NCI-H1417 treated with DMSO at 0.1 percent for 48 hours (cell line): ENCODE measurements around the gene KCND3.
"Not testable (repeated sequence)": the region's sequence is repeated elsewhere in the genome, so short reads cannot be mapped to it uniquely, and the experiment has no call there.

Experiments
- DNase-seq: peaks from one replicate; lab custom pipeline; 2025; lab: John Stamatoyannopoulos, UW

Gene KCND3

GRCh38 chr1:111775966-111776365 lies 213.5 kb downstream of the KCND3 start:
- DNase-seq = no peak

- DNase-seq = no peak
Measured at GRCh38 chr1:111770916-111771315, 218.6 kb downstream of the KCND3 start.

- DNase-seq = no peak
Measured at GRCh38 chr1:111769517-111770146, 219.8 kb downstream of the KCND3 start.

- DNase-seq = no peak
Measured at GRCh38 chr1:111768625-111769024, 220.8 kb downstream of the KCND3 start.

- DNase-seq = no peak
Measured at GRCh38 chr1:111768023-111768422, 221.4 kb downstream of the KCND3 start.

GRCh38 chr1:111762332-111762731 lies 227.1 kb downstream of the KCND3 start:
- no peak for DNase-seq

- DNase-seq = no peak
Measured at GRCh38 chr1:111761717-111762116, 227.8 kb downstream of the KCND3 start.

GRCh38 chr1:111758373-111758772 lies 231.1 kb downstream of the KCND3 start:
- no peak for DNase-seq

- DNase-seq = no peak
Measured at GRCh38 chr1:111756124-111756513, 233.3 kb downstream of the KCND3 start.

- peak; percentile 68 for DNase-seq
Measured at GRCh38 chr1:111755331-111756123, 233.9 kb downstream of the KCND3 start, which contains the start of gene DDX20. DDX20 (plus strand) TSS chr1:111755901; CDS start chr1:111755925, 24 bp downstream.

GRCh38 chr1:111754984-111755330 lies 234.5 kb downstream of the KCND3 start:
- no peak for DNase-seq

- no peak for DNase-seq
Measured at GRCh38 chr1:111751906-111752575, 237.4 kb downstream of the KCND3 start.

GRCh38 chr1:111750856-111751255 lies 238.6 kb downstream of the KCND3 start:
- DNase-seq = no peak

- DNase-seq = no peak
Measured at GRCh38 chr1:111749628-111750027, 239.8 kb downstream of the KCND3 start.

- no peak for DNase-seq
Measured at GRCh38 chr1:111747947-111748346, 241.5 kb downstream of the KCND3 start.

- no peak for DNase-seq
Measured at GRCh38 chr1:111747282-111747734, 242.2 kb downstream of the KCND3 start.

- no peak for DNase-seq
Measured at GRCh38 chr1:111746614-111746999, 242.9 kb downstream of the KCND3 start.

- no peak for DNase-seq
Measured at GRCh38 chr1:111745675-111746613, 243.5 kb downstream of the KCND3 start.

GRCh38 chr1:111743679-111744101 lies 245.8 kb downstream of the KCND3 start:
- DNase-seq = no peak

GRCh38 chr1:111742938-111743549 lies 246.4 kb downstream of the KCND3 start:
- DNase-seq = no peak

GRCh38 chr1:111742292-111742691 lies 247.2 kb downstream of the KCND3 start:
- DNase-seq = not testable (repeated sequence)
